Immature natural killer cell (primary cell): ENCODE data around the gene SLC8A1. TPM values are rescaled to one million over a fixed set of nuclear protein-coding genes. Genes with fewer than 3 reads are reported as not detected.

Source experiments
- DNase-seq, 3 donors: peaks; one replicate each; pipeline ENCODE4 v3.0.0; 2022; ENCODE audit warnings: mixed read lengths in 1 of 3
- H3K27ac Mint-ChIP-seq, 6 donors: one replicate each; pipeline ENCODE4 v1.8.0; 2020; ENCODE audit warnings: mixed read lengths in 6 of 6, mild to moderate bottlenecking in 5 of 6, inconsistent platforms in 4 of 6, moderate library complexity in 3 of 6
- H3K27me3 Mint-ChIP-seq, 3 donors: one replicate each; pipeline ENCODE4 v1.8.0; 2020 to 2021; ENCODE audit warnings: low read depth in 3 of 3, mild to moderate bottlenecking in 3 of 3, mixed read lengths in 3 of 3, moderate library complexity in 3 of 3, inconsistent platforms in 1 of 3
- H3K36me3 Mint-ChIP-seq, 3 donors: one replicate each; pipeline ENCODE4 v1.8.0; 2020; ENCODE audit warnings: mixed read lengths in 3 of 3, inconsistent platforms in 2 of 3, mild to moderate bottlenecking in 2 of 3
- H3K4me1 Mint-ChIP-seq, 2 donors: one replicate each; pipeline ENCODE4 v1.8.0; 2020; ENCODE audit warnings: inconsistent platforms in 2 of 2, mild to moderate bottlenecking in 2 of 2, mixed read lengths in 2 of 2, moderate library complexity in 1 of 2
- H3K4me3 Mint-ChIP-seq, 5 donors: one replicate each; pipeline ENCODE4 v1.8.0; 2020; ENCODE audit warnings: mild to moderate bottlenecking in 5 of 5, mixed read lengths in 5 of 5, inconsistent platforms in 3 of 5, moderate library complexity in 3 of 5
- H3K9me3 Mint-ChIP-seq, 6 donors: one replicate each; pipeline ENCODE4 v1.8.0; 2020; ENCODE audit warnings: mild to moderate bottlenecking in 6 of 6, mixed read lengths in 6 of 6, inconsistent platforms in 4 of 6, moderate library complexity in 3 of 6
- polyA plus RNA-seq, 3 donors: library from polyadenylated mRNA; unstranded; fragments of 300-500 nt; fragmentation: Illumina TruSeq; gene quantifications; one replicate each; pipeline ENCODE4 v1.2.3, GENCODE V29; 2021

The SLC8A1 gene
- polyA plus RNA-seq, 3 donors from 2014 or later, result 0.01 to 0.34 (median 0.11) TPM

GRCh38 chr2:40261042-40261441 is 190.8 kb downstream of the SLC8A1 start:
- Mint-ChIP-seq H3K27me3 (peaks cover 0 to 3% (median 1%) of the 10 kb centered on the region in 3 donors), H3K36me3 (no peaks in the 10 kb centered on the region), H3K4me1 (no peaks in the 10 kb centered on the region), H3K27ac (no peak overlapping the region), H3K9me3 (peaks cover 0 to 4% (median under 1%) of the 10 kb centered on the region in 6 donors), H3K4me3 (no peak overlapping the region)
- no peak for DNase-seq

DNA sequence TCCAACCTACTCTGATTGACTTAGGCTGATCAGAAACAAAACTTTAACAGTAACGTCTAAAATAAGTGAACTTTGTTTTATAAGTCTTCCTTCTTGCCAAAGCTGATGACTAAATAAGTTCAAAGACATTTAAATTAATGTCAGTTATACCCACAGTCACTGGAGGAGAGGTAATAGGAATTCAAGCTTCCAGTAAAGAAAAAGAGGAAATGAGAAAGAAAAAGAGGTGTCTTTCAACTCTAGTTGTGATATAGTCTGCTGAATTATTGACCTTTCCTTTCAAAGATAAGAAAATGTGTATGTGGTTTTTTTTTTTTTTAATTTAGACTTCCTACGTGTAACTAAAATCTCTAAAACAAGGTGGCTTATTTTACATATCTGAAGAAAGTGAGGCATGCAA is 191.5 kb downstream of the SLC8A1 start:
- Mint-ChIP-seq H3K4me1 (no peaks in the 10 kb centered on the region), H3K27me3 (peaks cover 0 to 3% (median 1%) of the 10 kb centered on the region in 3 donors), H3K27ac (no peak overlapping the region), H3K9me3 (peaks cover 0 to 4% (median under 1%) of the 10 kb centered on the region in 6 donors), H3K36me3 (no peaks in the 10 kb centered on the region), H3K4me3 (no peak overlapping the region)
- no peak for DNase-seq

GRCh38 chr2:40259900-40260299 is 192.0 kb downstream of the SLC8A1 start:
- no peak for DNase-seq
- Mint-ChIP-seq H3K27me3 (peaks cover 0 to 3% (median 1%) of the 10 kb centered on the region in 3 donors), H3K27ac (no peak overlapping the region), H3K4me3 (no peak overlapping the region), H3K4me1 (no peaks in the 10 kb centered on the region), H3K36me3 (no peaks in the 10 kb centered on the region), H3K9me3 (peaks cover 0 to 4% (median under 1%) of the 10 kb centered on the region in 6 donors)

DNA sequence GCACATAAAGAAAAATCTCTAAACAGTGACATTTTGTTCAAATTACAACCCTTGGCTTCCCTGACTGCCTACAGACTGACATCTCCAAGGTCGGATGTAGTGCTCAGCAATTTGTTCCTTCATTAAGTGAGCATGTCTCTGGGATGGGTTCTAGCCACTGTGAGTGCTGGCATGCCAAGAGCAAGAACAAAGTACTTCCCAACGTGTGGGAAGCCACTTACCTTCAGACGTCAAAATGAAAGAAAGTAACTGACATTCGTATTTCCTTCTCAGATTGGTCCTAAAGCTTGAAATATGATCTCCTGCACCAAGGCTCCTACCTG is 193.8 kb downstream of the SLC8A1 start:
- H3K4me3 Mint-ChIP-seq, result no peak overlapping the region
- no peak overlapping the region for H3K27ac Mint-ChIP-seq
- DNase-seq, result no peak
- H3K36me3 Mint-ChIP-seq, result no peaks in the 10 kb centered on the region
- no peaks in the 10 kb centered on the region for H3K4me1 Mint-ChIP-seq
- H3K27me3 Mint-ChIP-seq, result peaks cover 0 to 3% (median 3%) of the 10 kb centered on the region in 3 donors
- H3K9me3 Mint-ChIP-seq, result peaks cover 0 to 4% (median under 1%) of the 10 kb centered on the region in 6 donors

DNA sequence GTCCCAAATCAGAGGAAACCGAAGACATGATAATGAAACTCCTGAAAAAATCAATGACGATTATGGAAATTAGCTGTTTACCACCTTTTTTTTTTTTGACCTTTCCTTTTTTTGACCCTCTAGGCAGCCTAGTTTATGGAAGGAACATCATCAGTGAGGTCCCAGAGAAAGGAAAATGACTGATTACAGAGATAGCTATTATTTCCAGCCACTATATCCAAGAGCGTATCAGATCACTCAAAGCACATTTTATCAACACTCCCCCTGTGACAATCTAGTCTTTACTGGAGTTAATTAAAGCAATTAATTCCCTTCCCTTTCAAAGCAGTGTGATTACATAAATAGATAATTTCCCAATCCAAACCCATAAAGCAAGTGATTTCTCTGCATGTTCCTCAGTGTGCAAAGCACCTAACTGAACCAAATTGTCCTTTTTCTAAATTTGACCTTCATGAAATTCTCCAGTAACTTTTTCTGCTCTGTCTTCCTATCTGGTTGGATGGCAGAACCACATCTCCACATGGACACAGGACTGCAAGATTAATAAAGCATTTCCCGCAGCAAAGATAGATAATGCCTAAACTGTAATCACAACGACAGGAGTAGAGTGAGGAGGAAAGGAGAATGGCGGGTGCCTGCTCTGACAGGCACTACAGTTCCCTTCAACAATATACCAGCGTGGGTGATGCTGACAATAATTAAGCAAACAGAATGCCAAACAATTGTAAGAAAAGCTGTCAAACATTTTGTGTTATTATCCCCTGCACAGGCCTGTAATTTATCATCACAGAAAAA is 194.4 kb downstream of the SLC8A1 start:
- Mint-ChIP-seq H3K4me3 (no peak overlapping the region), H3K36me3 (no peaks in the 10 kb centered on the region), H3K4me1 (no peaks in the 10 kb centered on the region), H3K9me3 (peaks cover 0 to 4% (median under 1%) of the 10 kb centered on the region in 6 donors), H3K27ac (no peak overlapping the region), H3K27me3 (peaks cover 0 to 3% (median 3%) of the 10 kb centered on the region in 3 donors)
- no peak for DNase-seq

- Mint-ChIP-seq H3K27ac (no peak overlapping the region), H3K27me3 (peaks cover 0 to 3% (median 3%) of the 10 kb centered on the region in 3 donors)
- no peak for DNase-seq
These were observed 195.2 kb downstream of the SLC8A1 start for GRCh38 chr2:40256649-40257048.

DNA sequence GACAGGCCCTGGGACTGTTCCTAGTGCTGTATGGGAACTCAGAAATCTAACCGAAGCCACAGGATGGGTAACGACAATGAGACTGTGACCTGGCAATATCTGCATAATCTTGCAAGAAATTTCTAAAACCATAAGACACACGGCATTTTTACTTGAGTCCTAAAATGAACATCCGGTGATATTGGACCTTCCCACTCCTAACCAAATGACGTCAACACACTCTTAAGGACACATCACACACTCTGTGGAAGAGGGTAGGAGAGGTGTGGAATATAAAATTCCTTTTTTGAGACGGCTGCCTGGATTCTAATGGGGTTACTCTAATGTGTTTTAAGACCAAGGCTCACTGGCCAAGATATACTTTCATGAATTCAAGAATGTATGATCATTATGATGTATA is 195.9 kb downstream of the SLC8A1 start:
- no peak overlapping the region for H3K27ac Mint-ChIP-seq
- no peak overlapping the region for H3K4me3 Mint-ChIP-seq
- peaks cover 0 to 4% (median 0%) of the 10 kb centered on the region in 6 donors for H3K9me3 Mint-ChIP-seq
- no peaks in the 10 kb centered on the region for H3K36me3 Mint-ChIP-seq
- H3K4me1 Mint-ChIP-seq, result no peaks in the 10 kb centered on the region
- DNase-seq, result no peak
- H3K27me3 Mint-ChIP-seq, result peaks cover 0 to 3% (median 3%) of the 10 kb centered on the region in 3 donors

More at GRCh38 chr2:40256649-40257048, 195.2 kb downstream of the SLC8A1 start:
- Mint-ChIP-seq H3K9me3 (peaks cover 0 to 4% (median under 1%) of the 10 kb centered on the region in 6 donors), H3K4me1 (no peaks in the 10 kb centered on the region), H3K4me3 (no peak overlapping the region), H3K36me3 (no peaks in the 10 kb centered on the region)

DNA sequence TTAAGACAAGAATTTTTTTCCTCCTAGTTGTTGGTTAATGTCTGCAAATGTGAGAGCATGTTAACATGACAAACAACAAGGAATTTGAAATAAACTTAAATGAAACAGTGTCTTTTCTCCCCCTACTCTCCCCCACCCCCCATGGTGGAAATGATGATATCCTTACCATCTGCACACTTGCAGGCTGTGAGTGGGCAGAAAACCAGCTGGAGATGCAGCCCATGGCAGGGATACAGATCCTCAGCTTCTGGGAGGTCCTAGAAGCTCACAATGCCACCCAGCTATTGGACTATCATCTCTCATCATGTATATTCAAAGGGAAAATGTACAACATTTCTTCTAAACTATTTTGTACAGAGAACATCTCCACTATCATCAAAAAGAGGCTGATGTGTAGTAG is 196.8 kb downstream of the SLC8A1 start:
- no peak overlapping the region for H3K27ac Mint-ChIP-seq
- H3K27me3 Mint-ChIP-seq, result peaks cover 0 to 3% (median 3%) of the 10 kb centered on the region in 3 donors
- no peak for DNase-seq
- no peaks in the 10 kb centered on the region for H3K36me3 Mint-ChIP-seq
- peaks cover 0 to 4% (median 0%) of the 10 kb centered on the region in 6 donors for H3K9me3 Mint-ChIP-seq
- H3K4me3 Mint-ChIP-seq, result no peak overlapping the region
- H3K4me1 Mint-ChIP-seq, result no peaks in the 10 kb centered on the region

GRCh38 chr2:40254611-40255010 is 197.3 kb downstream of the SLC8A1 start:
- H3K4me1 Mint-ChIP-seq, result no peaks in the 10 kb centered on the region
- H3K9me3 Mint-ChIP-seq, result peaks cover 0 to 4% (median 0%) of the 10 kb centered on the region in 6 donors
- H3K4me3 Mint-ChIP-seq, result no peak overlapping the region
- H3K27me3 Mint-ChIP-seq, result peaks cover 0 to 3% (median 3%) of the 10 kb centered on the region in 3 donors
- DNase-seq, result no peak
- no peak overlapping the region for H3K27ac Mint-ChIP-seq
- no peaks in the 10 kb centered on the region for H3K36me3 Mint-ChIP-seq

- Mint-ChIP-seq H3K4me1 (no peaks in the 10 kb centered on the region), H3K9me3 (no peaks in the 10 kb centered on the region), H3K27me3 (peaks cover 0 to 2% (median 0%) of the 10 kb centered on the region in 3 donors), H3K36me3 (no peaks in the 10 kb centered on the region), H3K4me3 (no peak overlapping the region), H3K27ac (no peak overlapping the region)
- DNase-seq, result no peak
These were observed 200.8 kb downstream of the SLC8A1 start for GRCh38 chr2:40251137-40251536.

DNA sequence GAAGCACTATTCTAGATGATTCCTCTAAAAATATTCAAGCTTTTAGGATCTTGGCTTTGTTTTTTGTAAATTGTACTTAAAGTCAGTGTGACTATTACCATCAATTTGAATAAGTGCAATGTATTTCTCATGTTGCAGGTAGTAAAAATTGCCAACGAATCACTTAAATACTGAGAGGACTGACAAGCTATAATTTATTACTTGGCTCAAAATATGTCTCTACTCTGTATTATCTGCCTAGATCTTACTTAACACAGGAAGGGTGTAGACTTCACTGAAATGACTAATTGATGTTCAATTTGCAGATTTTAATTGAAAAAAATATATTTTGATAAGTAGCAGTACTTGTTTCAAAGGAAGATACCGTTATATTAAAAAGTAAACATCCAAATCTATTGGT is 202.3 kb downstream of the SLC8A1 start:
- peaks cover 0 to 2% (median 0%) of the 10 kb centered on the region in 3 donors for H3K27me3 Mint-ChIP-seq
- no peak for DNase-seq
- no peaks in the 10 kb centered on the region for H3K9me3 Mint-ChIP-seq
- no peaks in the 10 kb centered on the region for H3K4me1 Mint-ChIP-seq
- H3K4me3 Mint-ChIP-seq, result no peak overlapping the region
- H3K27ac Mint-ChIP-seq, result no peak overlapping the region
- H3K36me3 Mint-ChIP-seq, result no peaks in the 10 kb centered on the region

DNA sequence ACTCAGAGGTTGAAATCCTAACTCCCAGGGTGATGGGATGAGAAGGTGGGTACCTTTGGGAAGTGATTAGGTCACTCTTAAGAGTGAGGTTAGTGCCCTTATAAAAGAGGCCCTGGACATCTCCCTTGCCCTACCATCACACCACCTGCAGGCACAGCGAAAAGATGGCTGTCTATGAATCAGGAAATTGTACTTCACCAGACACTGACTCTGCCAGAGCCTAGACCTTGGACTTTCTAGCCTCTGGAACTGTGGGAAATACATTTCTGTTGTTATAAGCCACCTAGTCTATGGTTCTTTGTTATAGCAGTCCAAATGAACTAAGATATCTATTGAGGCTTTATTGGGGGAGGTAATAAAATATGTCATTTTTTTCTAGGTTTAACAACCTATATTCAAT is 203.6 kb downstream of the SLC8A1 start:
- no peak for DNase-seq
- H3K36me3 Mint-ChIP-seq, result no peaks in the 10 kb centered on the region
- H3K4me3 Mint-ChIP-seq, result no peak overlapping the region
- H3K9me3 Mint-ChIP-seq, result no peaks in the 10 kb centered on the region
- no peak overlapping the region for H3K27ac Mint-ChIP-seq
- no peaks in the 10 kb centered on the region for H3K4me1 Mint-ChIP-seq
- peaks cover 0 to 2% (median 0%) of the 10 kb centered on the region in 3 donors for H3K27me3 Mint-ChIP-seq

GRCh38 chr2:40244675-40245074 is 207.2 kb downstream of the SLC8A1 start:
- DNase-seq, result no peak
- Mint-ChIP-seq H3K27ac (no peak overlapping the region), H3K27me3 (no peaks in the 10 kb centered on the region), H3K4me3 (no peak overlapping the region), H3K36me3 (no peaks in the 10 kb centered on the region), H3K4me1 (no peaks in the 10 kb centered on the region), H3K9me3 (peaks cover 0 to 7% (median 0%) of the 10 kb centered on the region in 6 donors)

- Mint-ChIP-seq H3K4me1 (no peaks in the 10 kb centered on the region), H3K36me3 (no peaks in the 10 kb centered on the region), H3K4me3 (no peak overlapping the region), H3K27me3 (no peaks in the 10 kb centered on the region), H3K9me3 (peaks cover 0 to 10% (median 0%) of the 10 kb centered on the region in 6 donors), H3K27ac (no peak overlapping the region)
- DNase-seq, result no peak
These were observed 207.6 kb downstream of the SLC8A1 start for GRCh38 chr2:40244251-40244650.
